CD14-positive monocyte (primary cell): ENCODE data around the gene MGME1. TPM values are rescaled to one million over a fixed set of nuclear protein-coding genes. Genes with fewer than 3 reads are reported as not detected.
A peak's percentile ranks its signal among the peaks of the same experiment; 100 is the strongest.

Experiments
- DNase-seq, 3 donors: peaks; one replicate each; pipeline ENCODE4 v3.0.0-alpha.2; 2011 to 2022
- H2AFZ ChIP-seq: 2 replicates; pipeline ENCODE4 v1.6.0; 2012; ENCODE audit warnings: mild to moderate bottlenecking, low read depth, low read length, inconsistent platforms; ENCODE audit not compliant: insufficient read depth, poor library complexity, severe bottlenecking
- H3K27ac ChIP-seq, 2 donors: 1 replicate in 1 of 2; 2 replicates in 1 of 2; pipeline ENCODE4 v1.5.1; 2012 to 2013; ENCODE audit warnings: low read length in 2 of 2, control low read depth in 1 of 2, inconsistent platforms in 1 of 2, low read depth in 1 of 2, mild to moderate bottlenecking in 1 of 2
- H3K27me3 ChIP-seq, 2 donors: one replicate each; pipeline versions ENCODE4 v1.6.0 to v1.6.1; 2011 to 2013; ENCODE audit warnings: low read length in 2 of 2; ENCODE audit not compliant: control insufficient read depth in 2 of 2, insufficient read depth in 2 of 2
- H3K36me3 ChIP-seq, 2 donors: replicated peaks in 1 of 2; 1 replicate in 1 of 2; 2 replicates in 1 of 2; pipeline versions ENCODE4 v1.5.1 to v1.6.1; 2012 to 2013; ENCODE audit warnings: low read length in 2 of 2, control low read depth in 1 of 2, inconsistent platforms in 1 of 2, mild to moderate bottlenecking in 1 of 2; ENCODE audit not compliant: insufficient read depth in 2 of 2, control insufficient read depth in 1 of 2
- H3K4me1 ChIP-seq, 2 donors: 1 replicate in 1 of 2; 2 replicates in 1 of 2; pipeline versions ENCODE4 v1.5.1 to v1.6.1; 2012 to 2013; ENCODE audit warnings: low read length in 2 of 2, control low read depth in 1 of 2, inconsistent platforms in 1 of 2, mild to moderate bottlenecking in 1 of 2, moderate library complexity in 1 of 2; ENCODE audit not compliant: insufficient read depth in 2 of 2, control insufficient read depth in 1 of 2
- H3K4me2 ChIP-seq: replicated peaks from 2 replicates; pipeline ENCODE3; 2012; ENCODE audit warnings: low read length, moderate library complexity, mild to moderate bottlenecking; ENCODE audit not compliant: poor library complexity, severe bottlenecking; ENCODE audit errors: extremely low read depth
- H3K4me3 ChIP-seq, 3 experiments: fragments of 200-600 bp in 1 of 3; sonication (generic) in 1 of 3; replicated peaks in 1 of 3; 1 replicate in 2 of 3; 2 replicates in 1 of 3; pipeline ENCODE4 v1.5.1; 2011 to 2013; ENCODE audit warnings: low read length in 3 of 3, mild to moderate bottlenecking in 3 of 3, control low read depth in 2 of 3, low read depth in 2 of 3, inconsistent platforms in 1 of 3, moderate library complexity in 1 of 3
- H3K79me2 ChIP-seq: 2 replicates; pipeline ENCODE4 v1.6.0; 2012; ENCODE audit warnings: mild to moderate bottlenecking, control low read depth, inconsistent platforms, low read length, moderate library complexity; ENCODE audit not compliant: insufficient read depth
- H3K9ac ChIP-seq: 2 replicates; pipeline ENCODE4 v1.6.0; 2017; ENCODE audit warnings: low read length, mild to moderate bottlenecking; ENCODE audit not compliant: insufficient read depth, poor library complexity, severe bottlenecking
- H3K9me3 ChIP-seq, 2 donors: replicated peaks in 1 of 2; 1 replicate in 1 of 2; 2 replicates in 1 of 2; pipeline versions ENCODE4 v1.5.1 to v1.6.1; 2012 to 2013; ENCODE audit warnings: low read length in 2 of 2, control low read depth in 1 of 2; ENCODE audit not compliant: control insufficient read depth in 1 of 2, insufficient read depth in 1 of 2
- H4K20me1 ChIP-seq: 2 replicates; pipeline ENCODE4 v1.6.0; 2012; ENCODE audit warnings: mild to moderate bottlenecking, low read length, control low read depth, moderate library complexity; ENCODE audit not compliant: insufficient read depth
- H3K27ac Mint-ChIP-seq, 7 donors: one replicate each; pipeline ENCODE4 v1.8.0; 2020; ENCODE audit warnings: mild to moderate bottlenecking in 7 of 7, mixed read lengths in 7 of 7, moderate library complexity in 6 of 7, inconsistent platforms in 2 of 7
- H3K27me3 Mint-ChIP-seq, 3 donors: one replicate each; pipeline ENCODE4 v1.8.0; 2021 to 2022; ENCODE audit warnings: low read depth in 3 of 3, mild to moderate bottlenecking in 3 of 3, mixed read lengths in 3 of 3, moderate library complexity in 3 of 3, inconsistent platforms in 1 of 3
- H3K36me3 Mint-ChIP-seq, 2 donors: one replicate each; pipeline ENCODE4 v1.8.0; 2020; ENCODE audit warnings: mixed read lengths in 2 of 2, inconsistent platforms in 1 of 2, mild to moderate bottlenecking in 1 of 2
- H3K4me1 Mint-ChIP-seq: one replicate; pipeline ENCODE4 v1.8.0; 2020; ENCODE audit warnings: mild to moderate bottlenecking, mixed read lengths
- H3K4me3 Mint-ChIP-seq, 2 donors: one replicate each; pipeline ENCODE4 v1.8.0; 2020; ENCODE audit warnings: mild to moderate bottlenecking in 2 of 2, mixed read lengths in 2 of 2, moderate library complexity in 1 of 2
- H3K9me3 Mint-ChIP-seq, 7 donors: one replicate each; pipeline ENCODE4 v1.8.0; 2020 to 2022; ENCODE audit warnings: mixed read lengths in 7 of 7, mild to moderate bottlenecking in 6 of 7, moderate library complexity in 6 of 7, inconsistent platforms in 2 of 7
- CTCF ChIP-seq: fragments of 200-600 bp; IDR thresholded peaks from one replicate; pipeline ENCODE4 v1.8.0; 2022; ENCODE audit warnings: antibody characterized with exemption, mild to moderate bottlenecking
- WGBS: methylation state at CpG from one replicate; pipeline ENCODE4 v1.1.5; 2013; ENCODE audit warnings: missing lambda C conversion rate; ENCODE audit not compliant: insufficient coverage; 5-methylcytosine and 5-hydroxymethylcytosine counted together
- intact Hi-C, 2 donors: fragments of 100-400 bp; cut with micrococcal nuclease; formaldehyde crosslinking; loops; one replicate each; pipeline versions ENCODE4 v1.15.0 to v1.15.1; 2023
- polyA plus RNA-seq, 3 donors: library from polyadenylated mRNA; depleted of rRNA in 1 of 3; unstranded in 2 of 3; stranded (reverse) in 1 of 3; fragments of 300-500 nt in 2 of 3; fragments of >200 nt in 1 of 3; fragmentation: Illumina TruSeq in 2 of 3; gene quantifications; 1 replicate in 2 of 3; 2 replicates in 1 of 3; pipeline ENCODE4 v1.2.3, GENCODE V29; 2012 to 2021

Gene MGME1
- polyA plus RNA-seq, 3 donors = 2.5 to 20.1 (median 13.4) TPM

- H3K36me3 Mint-ChIP-seq = peaks cover 19 to 30% of the 10 kb centered on the region in 2 donors
- no peak overlapping the region for H3K9ac ChIP-seq
- no peaks in the 10 kb centered on the region for H3K27me3 ChIP-seq
- H4K20me1 ChIP-seq = peaks cover 7% of the 10 kb centered on the region
- H3K27me3 Mint-ChIP-seq = no peaks in the 10 kb centered on the region
- no peak overlapping the region for H2AFZ ChIP-seq
- no peaks in the 10 kb centered on the region for H3K9me3 ChIP-seq
- WGBS = no CpG with 5 or more reads among the region's 2 CpGs
- peaks cover 55% of the 10 kb centered on the region for H3K4me1 Mint-ChIP-seq
- DNase-seq = no peak
- intact Hi-C loops = loop anchor here in 1 of 2 donors (5.0 kb wide), 1 partner anchor 170 kb away; no protein-coding TSS in a partner anchor
- H3K79me2 ChIP-seq = peaks cover 75% of the 10 kb centered on the region
- no peak for TF ChIP-seq CTCF
- H3K4me2 ChIP-seq = peak overlapping the region; percentile 96
- H3K9me3 Mint-ChIP-seq = peaks cover 0 to 1% (median 0%) of the 10 kb centered on the region in 7 donors
- peak overlapping the region in 1 of 2 donors; percentile 93 for H3K27ac ChIP-seq
- H3K4me1 ChIP-seq = peaks cover 41 to 61% of the 10 kb centered on the region in 2 donors
- H3K4me3 Mint-ChIP-seq = peak overlapping the region; percentile 65 to 72
- peak overlapping the region; percentile 23 to 93 (median 44) for H3K4me3 ChIP-seq
- peak overlapping the region; percentile 30 to 97 (median 79) for H3K27ac Mint-ChIP-seq
- H3K36me3 ChIP-seq = peaks cover 11 to 18% of the 10 kb centered on the region in 2 donors
Observed at GRCh38 chr20:17972121-17972520, 3.3 kb downstream of the MGME1 start.

DNA sequence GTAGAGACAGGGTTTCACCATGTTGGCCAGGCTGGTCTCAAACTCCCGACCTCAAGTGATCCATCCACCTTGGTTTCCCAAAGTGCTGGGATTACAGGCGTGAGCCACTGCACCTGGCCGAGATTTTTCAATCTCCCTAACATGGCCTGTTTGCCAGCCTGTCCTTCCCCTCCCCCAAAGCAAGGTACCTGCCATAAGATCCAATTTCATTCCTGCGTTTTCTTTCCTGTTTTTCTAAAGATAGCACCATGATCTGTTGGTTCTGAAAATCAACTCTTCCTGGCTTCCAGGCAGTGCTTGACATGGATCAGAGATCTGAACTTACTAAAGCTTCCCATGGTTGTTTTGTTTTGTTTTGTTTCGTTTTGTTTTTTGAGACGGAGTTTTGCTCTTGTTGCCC is 7.5 kb downstream of the MGME1 start:
- H3K27ac Mint-ChIP-seq = peak overlapping the region in 1 of 7 donors; percentile 51
- intact Hi-C loops = no loop called here
- no peak for DNase-seq
- Histone ChIP-seq H3K36me3 (peaks cover 17 to 50% of the 10 kb centered on the region in 2 donors), H3K27ac (peak overlapping the region in 1 of 2 donors; percentile 20), H3K4me2 (no peak overlapping the region), H3K9me3 (no peaks in the 10 kb centered on the region), H2AFZ (no peak overlapping the region), H3K9ac (no peak overlapping the region), H3K79me2 (peaks cover 54% of the 10 kb centered on the region), H3K4me1 (peaks cover 23 to 26% of the 10 kb centered on the region in 2 donors), H3K4me3 (no peak overlapping the region), H4K20me1 (peaks cover 7% of the 10 kb centered on the region), H3K27me3 (no peaks in the 10 kb centered on the region)
- H3K4me3 Mint-ChIP-seq = no peak overlapping the region
- H3K36me3 Mint-ChIP-seq = peaks cover 36 to 57% of the 10 kb centered on the region in 2 donors
- WGBS = 95% methylated on average over 4 of the region's 6 CpGs
- H3K27me3 Mint-ChIP-seq = no peaks in the 10 kb centered on the region
- no peak for TF ChIP-seq CTCF
- peaks cover 0 to 1% (median 0%) of the 10 kb centered on the region in 7 donors for H3K9me3 Mint-ChIP-seq
- H3K4me1 Mint-ChIP-seq = peaks cover 32% of the 10 kb centered on the region
